ENCODE data around the gene PSME2. TPM values are rescaled to one million over a fixed set of nuclear protein-coding genes. Genes with fewer than 3 reads are reported as not detected.
A peak's percentile ranks its signal among the peaks of the same experiment; 100 is the strongest.

PSME2 gene
- total and polyA plus RNA-seq, 2 of the 13 experiments (the other 11 are each of a cell fraction or from before 2014, with no cell fraction given) = 332 to 716 TPM

GRCh38 chr14:24137529-24138395 lies 8.6 kb downstream of the PSME2 start (continued):
- TF ChIP-seq KLF6 (CRISPR knock-in tag; IDR thresholded peaks at IDR 0.05) (no peak), HNF1A (IDR thresholded peaks at IDR 0.05; ENCODE audit: low read depth) (no peak), HNF1A (CRISPR knock-in tag; IDR thresholded peaks at IDR 0.05; ENCODE audit: borderline replicate concordance) (no peak), ZNF580 (CRISPR knock-in tag; IDR thresholded peaks at IDR 0.05; ENCODE audit: borderline replicate concordance, low read depth) (no peak; the same call in 1 of the 2 replicates), GLMP (CRISPR knock-in tag; IDR thresholded peaks at IDR 0.05; ENCODE audit: borderline replicate concordance) (no peak), ZNF205 (CRISPR knock-in tag; IDR thresholded peaks at IDR 0.05) (no peak), LBX2 (CRISPR knock-in tag; IDR thresholded peaks at IDR 0.05; ENCODE audit: borderline replicate concordance) (no peak), ATF7-NPFF (CRISPR knock-in tag; IDR thresholded peaks at IDR 0.05; ENCODE audit: low read depth) (no peak), ZKSCAN1 (IDR thresholded peaks at IDR 0.05; ENCODE audit: low read length) (no peak), POLR2G (IDR thresholded peaks at IDR 0.05; ENCODE audit: low read depth, low read length) (peak; percentile 31), TCF7L2 (IDR thresholded peaks at IDR 0.05; ENCODE audit: low read depth, low read length) (no peak), PPARG (CRISPR knock-in tag; conservative IDR thresholded peaks at IDR 0.05) (0 out of 2 replicates have a peak, but pooled peaks have one; percentile 8), PCBP2 (optimal IDR thresholded peaks at IDR 0.05; ENCODE audit: low read depth, low read length, poor library complexity, severe bottlenecking) (peak; percentile 31), ZNF263 (CRISPR knock-in tag; IDR thresholded peaks at IDR 0.05) (0 out of 2 replicates have a peak, but pooled peaks have one; percentile 30), KAT7 (CRISPR knock-in tag; IDR thresholded peaks at IDR 0.05; ENCODE audit: borderline replicate concordance) (no peak), ZBTB4 (CRISPR knock-in tag; IDR thresholded peaks at IDR 0.05; ENCODE audit: borderline replicate concordance) (0 out of 2 replicates have a peak, but pooled peaks have one; percentile 22)
